ENCODE measurements around the gene HESX1.

The HESX1 gene

DNA sequence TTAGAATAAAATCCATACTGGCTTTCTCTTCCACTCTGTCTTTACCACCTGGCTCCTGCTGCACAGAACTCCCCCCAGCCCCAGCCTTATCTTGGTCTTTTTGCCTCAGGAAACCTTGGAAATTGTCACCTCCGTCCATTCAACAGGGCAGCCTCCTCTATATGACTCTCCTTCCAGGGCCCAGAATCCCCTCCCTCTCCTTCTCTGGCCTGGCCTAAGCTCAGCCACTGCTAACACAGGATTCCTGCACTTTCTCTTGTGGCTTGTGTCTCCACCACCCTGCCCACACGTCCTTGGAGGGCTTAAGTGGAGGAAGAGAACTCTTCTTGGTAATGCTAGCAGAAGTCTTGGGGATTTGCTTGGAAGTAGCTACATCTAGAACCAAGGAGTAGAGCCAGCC lies 33.1 kb downstream of the HESX1 start:
- no peak for DNase-seq

- no peak for DNase-seq
These were observed 34.1 kb downstream of the HESX1 start for GRCh38 chr3:57165641-57166040.

DNA sequence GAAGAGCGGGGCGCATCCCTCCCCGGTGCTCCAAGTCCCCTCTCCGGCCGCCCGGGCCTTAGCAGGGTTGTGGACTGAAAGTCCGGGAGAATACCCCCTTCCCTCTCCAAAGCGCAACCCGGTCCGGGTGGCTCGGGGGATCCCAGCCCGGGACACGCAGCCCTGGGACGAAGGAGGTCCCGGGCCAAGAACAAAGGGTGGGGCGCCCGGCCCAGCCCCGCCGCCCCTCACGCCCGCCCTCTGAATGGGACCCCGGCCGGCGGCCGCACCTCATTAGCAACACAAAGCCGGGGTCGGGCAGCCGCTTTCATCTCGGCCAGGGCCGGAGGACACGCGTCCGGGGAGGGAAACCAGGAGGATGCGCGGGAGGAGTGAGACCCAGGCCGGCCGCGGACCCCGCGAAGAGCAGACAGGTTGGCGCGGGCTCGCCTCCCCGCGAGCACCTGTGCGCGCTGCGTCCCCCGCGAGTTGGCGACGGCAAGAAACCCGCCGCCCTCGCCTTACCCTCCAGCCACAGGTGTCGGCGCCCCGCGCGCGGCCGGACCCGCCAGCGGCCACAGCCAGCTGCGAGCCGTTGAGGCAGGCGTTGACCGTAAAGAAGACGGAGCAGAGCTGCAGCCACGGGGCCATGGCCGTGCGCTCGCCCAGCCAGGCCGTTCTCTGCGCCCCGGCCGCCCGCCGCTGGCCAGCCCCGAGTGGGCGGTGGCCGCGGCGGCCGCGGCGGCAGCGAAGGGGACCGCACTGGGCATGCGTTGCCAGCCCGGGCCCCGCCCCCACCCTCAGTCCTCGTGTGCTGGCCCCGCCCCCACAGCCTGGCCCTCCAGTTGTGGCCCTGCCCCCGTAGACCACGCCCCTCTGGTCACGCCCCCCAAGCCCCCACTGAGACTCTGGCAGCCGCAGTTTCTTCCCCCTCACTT lies 34.9 kb downstream of the HESX1 start, which contains the start of gene IL17RD:
TSS of gene IL17RD (minus strand) at position 697 of the 917 bp plus-strand sequence. CDS start at position 630, 67 bp downstream.
- DNase-seq: no peak

GRCh38 chr3:57164217-57164656 lies 35.5 kb downstream of the HESX1 start:
- no peak for DNase-seq

- DNase-seq: no peak
These were observed 36.0 kb downstream of the HESX1 start for GRCh38 chr3:57163751-57164150.

- no peak for DNase-seq
These were observed 37.9 kb downstream of the HESX1 start for GRCh38 chr3:57161915-57162314.

DNA sequence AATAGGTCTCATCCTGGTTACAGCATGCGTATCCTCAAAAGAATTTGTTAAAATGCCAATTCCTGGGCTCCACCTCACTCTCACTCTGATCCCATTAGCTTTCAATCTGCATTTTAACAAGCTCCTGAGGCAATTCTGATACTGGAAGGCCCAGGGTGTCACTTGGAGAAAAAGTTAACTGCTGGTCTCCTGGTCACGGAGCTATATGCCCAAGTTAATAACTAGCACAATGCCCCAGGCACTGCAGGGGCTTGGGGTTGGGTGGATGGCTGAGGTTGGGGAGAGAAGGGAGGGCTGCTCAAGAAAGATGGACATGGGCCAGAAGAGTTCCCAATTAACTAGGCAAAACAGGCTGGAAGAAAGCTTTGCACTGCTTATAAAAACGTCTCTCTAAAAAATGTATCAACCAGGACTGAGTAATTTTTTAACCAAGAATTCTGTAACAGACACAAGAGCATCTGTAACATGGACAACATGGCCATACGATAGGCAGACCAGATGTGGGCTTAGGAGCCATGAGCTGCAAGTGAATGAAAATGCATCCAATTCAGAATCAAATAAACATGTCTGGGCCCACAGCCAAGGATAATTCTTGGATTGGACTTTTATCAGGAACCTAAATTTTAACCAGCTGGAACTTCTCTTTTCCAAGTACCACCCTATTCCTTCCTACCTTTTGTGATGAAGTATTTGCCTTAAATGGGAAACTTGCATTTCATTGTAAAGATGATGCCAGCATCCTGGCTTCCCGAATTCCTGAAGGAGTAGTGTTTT lies 38.8 kb downstream of the HESX1 start:
- no peak for DNase-seq

- no peak for DNase-seq
These were observed 39.6 kb downstream of the HESX1 start for GRCh38 chr3:57160076-57160764.

- DNase-seq: no peak
These were observed 40.7 kb downstream of the HESX1 start for GRCh38 chr3:57158813-57159738.

- DNase-seq: no peak
These were observed 41.5 kb downstream of the HESX1 start for GRCh38 chr3:57158325-57158724.

DNA sequence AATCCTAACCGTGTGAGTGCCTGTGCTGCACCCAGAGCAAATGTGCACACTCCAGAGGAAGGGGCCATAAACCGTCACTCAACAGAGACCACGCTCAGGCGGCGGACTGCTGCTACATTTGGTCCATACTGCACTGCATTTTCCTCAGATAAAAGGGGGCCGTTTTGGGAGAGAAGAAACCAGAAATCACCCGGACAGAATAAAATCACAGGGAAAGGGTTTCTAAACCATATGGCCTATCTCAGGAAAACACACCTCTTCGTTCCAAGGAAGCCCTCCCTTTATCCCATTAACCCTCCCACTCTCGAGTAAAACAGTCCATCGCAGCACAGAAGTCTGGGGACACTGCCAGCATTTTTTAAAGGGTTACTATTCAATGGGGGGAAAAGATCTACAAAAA lies 42.2 kb downstream of the HESX1 start:
- DNase-seq: no peak

GRCh38 chr3:57155310-57155643 lies 44.5 kb downstream of the HESX1 start:
- DNase-seq: no peak

DNA sequence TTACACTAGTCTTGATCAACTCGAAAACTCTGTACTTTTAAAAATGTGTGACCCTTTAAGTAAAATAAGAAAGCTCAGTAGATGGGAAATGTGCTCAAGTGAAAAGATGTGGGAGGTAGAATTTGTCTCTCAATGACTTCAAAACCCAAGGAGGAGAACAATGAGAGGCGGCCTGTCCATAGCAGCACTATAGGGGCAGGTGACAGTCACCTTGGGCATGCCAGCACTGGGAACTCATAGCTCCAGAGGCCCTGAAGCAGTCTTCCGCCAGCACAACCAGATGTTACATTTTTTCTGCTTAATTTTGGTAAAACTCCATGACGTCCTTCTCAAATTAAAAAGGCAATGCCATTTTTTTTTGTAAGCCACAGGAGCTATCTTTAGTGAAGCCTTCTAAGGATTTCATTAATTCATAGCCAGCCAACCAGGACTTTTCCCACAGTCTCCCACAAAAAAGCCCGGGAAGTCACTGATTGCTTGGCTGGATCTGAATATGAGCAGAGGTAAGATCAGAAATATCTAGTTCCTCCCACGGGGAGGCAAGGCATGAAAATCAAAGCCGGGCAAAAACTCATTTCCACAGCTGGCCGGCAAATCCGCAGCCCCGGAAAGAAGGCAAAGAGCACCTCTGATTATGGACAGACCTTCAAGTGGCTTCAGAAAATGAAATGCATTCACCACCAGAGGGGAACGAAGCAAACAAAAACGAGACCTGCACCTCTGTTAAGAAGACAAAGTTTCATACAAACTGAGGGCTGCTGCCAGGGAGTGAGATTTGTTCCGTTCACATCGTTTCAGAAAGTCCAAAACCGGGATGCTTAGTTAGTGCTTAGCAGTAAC lies 45.1 kb downstream of the HESX1 start:
- DNase-seq: no peak

DNA sequence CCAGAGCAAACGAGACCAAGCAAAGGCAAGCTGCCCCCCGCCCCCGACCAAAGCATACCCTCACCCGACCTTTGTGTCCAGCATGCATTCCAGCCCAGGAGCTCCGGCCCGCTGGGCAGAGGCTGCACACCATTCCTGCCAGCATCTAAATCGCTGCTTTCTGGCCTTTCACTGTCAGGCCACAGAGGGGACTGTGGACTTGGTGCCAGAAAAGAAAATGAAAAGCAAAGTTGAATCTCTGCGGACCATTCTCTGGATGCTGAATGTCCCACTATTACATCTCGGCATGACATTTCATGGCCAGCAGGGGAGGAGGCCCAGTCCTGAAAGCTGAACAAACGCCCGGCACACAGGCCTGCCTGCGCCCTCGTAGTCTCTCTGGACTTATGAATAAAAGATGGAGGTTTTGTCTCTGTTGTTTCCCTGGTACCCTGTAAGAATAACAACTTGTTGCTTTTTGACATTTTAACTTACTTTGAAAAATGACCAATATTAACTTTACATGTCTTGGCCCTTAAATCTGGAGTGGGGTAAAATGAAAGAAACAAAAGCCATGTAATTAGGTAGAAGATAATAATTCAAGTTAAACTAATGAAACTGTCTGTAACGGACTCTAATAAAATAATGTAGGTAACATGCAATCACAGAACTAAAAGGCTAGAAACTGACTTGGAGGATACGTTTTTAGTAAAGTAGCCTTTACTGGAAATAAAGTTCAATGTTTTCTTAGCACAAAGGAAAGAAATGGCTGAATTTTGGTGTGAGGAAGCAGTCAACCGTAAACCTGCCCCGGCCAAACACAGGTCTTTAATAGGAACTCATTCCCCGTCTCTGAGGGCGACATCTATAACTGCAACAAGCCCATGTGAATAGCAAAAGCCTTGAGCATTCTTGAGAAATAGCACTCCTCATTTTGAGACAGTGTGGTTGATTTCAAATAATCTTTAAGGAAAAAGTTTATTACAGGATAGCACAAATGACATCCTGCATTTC lies 47.3 kb downstream of the HESX1 start:
- DNase-seq: no peak

DNA sequence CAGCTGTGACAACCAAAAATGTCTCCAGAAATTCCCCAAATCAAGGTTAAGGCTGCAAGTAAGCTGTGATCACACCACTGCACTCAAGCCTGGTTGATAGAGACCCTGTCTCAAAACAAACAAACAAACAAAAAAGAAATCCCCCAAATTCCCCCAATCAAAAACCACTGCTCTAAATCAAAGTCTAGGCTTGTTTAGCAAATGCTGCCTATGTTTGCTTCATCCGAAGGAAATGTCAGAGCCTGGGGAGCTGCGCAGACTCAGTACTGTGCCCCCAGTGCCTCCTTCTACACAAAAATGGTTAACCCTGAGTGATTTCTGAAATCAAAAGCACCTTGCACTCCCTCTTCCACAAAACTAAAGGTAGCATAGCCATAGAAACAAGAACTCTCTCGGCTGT lies 48.0 kb downstream of the HESX1 start:
- no peak for DNase-seq

- no peak for DNase-seq
These were observed 48.7 kb downstream of the HESX1 start for GRCh38 chr3:57151021-57151449.

GRCh38 chr3:57150113-57150581 lies 49.6 kb downstream of the HESX1 start:
- no peak for DNase-seq

Data from KG1 (cell line).